GM12875 (cell line): ENCODE data around the gene TRAPPC3.
A peak's percentile ranks its signal among the peaks of the same experiment; 100 is the strongest.

ENCODE experiments used
- H3K4me3 ChIP-seq: one replicate; pipeline ENCODE4 v1.5.1; 2011; ENCODE audit warnings: low read depth, low read length, control low read depth
- TF ChIP-seq, protein P1 (sequence below): IDR thresholded peaks from 2 replicates; pipeline ENCODE4 v1.5.1; 2011; ENCODE audit warnings: low read depth, mild to moderate bottlenecking, control low read depth, inconsistent platforms, low read length, moderate library complexity, borderline replicate concordance; ENCODE audit not compliant: insufficient read depth

Gene TRAPPC3

GRCh38 chr1:36164361-36164760, 15.1 kb upstream of the TRAPPC3 start:
- TF ChIP-seq, protein P1, sequence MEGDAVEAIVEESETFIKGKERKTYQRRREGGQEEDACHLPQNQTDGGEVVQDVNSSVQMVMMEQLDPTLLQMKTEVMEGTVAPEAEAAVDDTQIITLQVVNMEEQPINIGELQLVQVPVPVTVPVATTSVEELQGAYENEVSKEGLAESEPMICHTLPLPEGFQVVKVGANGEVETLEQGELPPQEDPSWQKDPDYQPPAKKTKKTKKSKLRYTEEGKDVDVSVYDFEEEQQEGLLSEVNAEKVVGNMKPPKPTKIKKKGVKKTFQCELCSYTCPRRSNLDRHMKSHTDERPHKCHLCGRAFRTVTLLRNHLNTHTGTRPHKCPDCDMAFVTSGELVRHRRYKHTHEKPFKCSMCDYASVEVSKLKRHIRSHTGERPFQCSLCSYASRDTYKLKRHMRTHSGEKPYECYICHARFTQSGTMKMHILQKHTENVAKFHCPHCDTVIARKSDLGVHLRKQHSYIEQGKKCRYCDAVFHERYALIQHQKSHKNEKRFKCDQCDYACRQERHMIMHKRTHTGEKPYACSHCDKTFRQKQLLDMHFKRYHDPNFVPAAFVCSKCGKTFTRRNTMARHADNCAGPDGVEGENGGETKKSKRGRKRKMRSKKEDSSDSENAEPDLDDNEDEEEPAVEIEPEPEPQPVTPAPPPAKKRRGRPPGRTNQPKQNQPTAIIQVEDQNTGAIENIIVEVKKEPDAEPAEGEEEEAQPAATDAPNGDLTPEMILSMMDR, result no peak
- no peak overlapping the region for H3K4me3 ChIP-seq

DNA sequence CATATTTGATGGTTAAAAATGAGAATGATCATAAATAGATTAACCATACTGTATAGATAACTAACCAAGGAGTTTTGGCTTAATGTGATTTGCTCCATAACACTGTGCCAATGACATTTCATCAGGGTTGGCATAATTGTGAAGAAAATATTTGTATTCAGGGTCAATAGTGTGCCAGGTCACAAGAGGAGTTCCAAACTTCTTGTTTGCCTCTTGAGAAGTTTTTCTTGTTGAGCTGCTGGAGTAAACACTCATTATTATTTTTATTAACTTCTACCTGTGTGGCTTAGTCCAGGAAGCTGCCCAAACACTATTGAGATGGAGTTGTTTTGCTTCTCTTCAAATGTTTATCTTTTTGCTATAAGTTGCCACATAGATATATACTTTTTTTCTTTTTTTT, 14.1 kb upstream of the TRAPPC3 start:
- no peak overlapping the region for H3K4me3 ChIP-seq
- TF ChIP-seq, protein P1, result no peak

GRCh38 chr1:36162680-36163239, 13.5 kb upstream of the TRAPPC3 start:
- H3K4me3 ChIP-seq, result no peak overlapping the region
- TF ChIP-seq, protein P1, result no peak

- peak overlapping the region; percentile 76 for H3K4me3 ChIP-seq
- TF ChIP-seq, protein P1, result no peak
Measured at GRCh38 chr1:36161641-36162531, 12.6 kb upstream of the TRAPPC3 start.

DNA sequence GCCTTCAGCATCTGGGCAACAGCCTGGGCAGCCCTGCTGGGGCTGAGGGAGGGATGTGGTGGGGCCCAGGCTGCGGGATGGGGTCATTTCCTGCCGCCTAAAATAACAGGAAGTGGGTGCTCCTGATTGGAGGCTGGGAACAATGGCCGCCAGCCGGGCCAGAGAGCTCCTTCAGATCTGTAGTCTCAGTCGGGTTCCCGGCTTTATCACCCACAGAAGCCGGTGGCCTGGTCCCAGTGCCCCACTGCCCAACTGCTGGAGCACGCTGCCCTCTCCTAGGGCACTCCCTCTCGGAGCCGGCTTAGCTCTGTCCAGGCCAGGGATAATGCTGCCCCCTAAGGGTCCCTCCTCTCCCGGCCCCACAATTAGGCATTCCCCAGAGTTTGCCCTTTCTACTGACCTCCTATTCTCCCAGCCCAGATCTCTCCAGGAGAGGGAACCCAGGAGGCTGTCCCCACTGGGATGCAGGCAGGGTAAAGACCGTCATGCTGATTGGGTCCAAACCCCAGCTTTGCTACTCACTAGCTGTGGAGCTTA, 11.7 kb upstream of the TRAPPC3 start:
- TF ChIP-seq, protein P1, result peak; percentile 18; the same call in 1 of the 2 replicates
- peak overlapping the region; percentile 76 for H3K4me3 ChIP-seq

DNA sequence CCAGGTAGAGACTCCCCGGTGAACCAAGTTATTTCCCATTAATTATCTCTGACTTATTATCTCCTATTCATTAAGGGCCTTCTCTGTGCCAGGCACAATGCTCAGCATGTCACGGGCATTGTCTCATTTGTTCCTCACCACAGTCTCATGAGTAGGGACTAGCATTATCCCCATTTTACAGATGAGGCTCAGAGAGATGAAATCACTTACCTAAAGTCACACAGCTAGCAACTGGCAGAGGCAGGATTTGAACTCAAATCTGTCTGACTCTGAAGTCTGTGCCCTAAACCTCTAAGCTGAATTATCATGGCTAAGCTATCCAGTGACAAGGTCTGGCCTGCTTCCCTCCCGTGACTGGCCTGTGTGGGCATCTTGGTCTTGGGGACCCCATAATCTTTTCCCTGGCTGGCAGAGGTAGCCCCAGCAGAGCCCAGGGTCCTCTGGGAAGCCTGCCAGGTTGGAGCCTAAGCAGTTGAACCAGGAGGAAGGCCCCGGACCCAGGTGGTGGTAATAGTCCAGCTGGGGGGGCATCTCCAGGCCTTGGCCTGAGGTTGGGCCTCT, 11.2 kb upstream of the TRAPPC3 start:
- TF ChIP-seq, protein P1, result no peak
- peak overlapping the region; percentile 76 for H3K4me3 ChIP-seq
